Measurements from ENCODE around the gene HAT1. TPM values are rescaled to one million over a fixed set of nuclear protein-coding genes. Genes with fewer than 3 reads are reported as not detected.

The HAT1 gene
- total RNA-seq, 1 experiment from 2014 or later: 58.9 TPM

DNA sequence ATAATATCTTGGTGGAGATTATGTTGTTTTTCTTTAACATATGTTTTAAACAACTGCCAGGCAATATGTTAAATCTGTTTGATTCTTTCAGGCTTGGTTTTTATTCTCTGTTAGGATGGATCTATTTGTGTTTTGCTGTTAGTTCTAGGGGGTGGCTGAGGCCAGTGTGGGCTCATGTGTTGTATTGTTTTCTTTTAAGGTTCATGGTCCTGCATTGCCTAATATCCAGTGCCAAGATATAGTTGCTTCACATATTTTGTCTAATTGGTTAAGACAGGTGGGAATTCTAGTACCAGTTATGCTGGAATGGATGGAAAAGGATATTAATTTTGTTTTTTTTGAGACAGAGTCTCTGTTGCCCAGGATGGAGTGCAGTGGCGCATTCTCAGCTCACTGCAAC is 85.1 kb downstream of the HAT1 start:
- Mint-ChIP-seq H3K27me3 (ENCODE audit: low read depth) (no peaks in the 10 kb centered on the region), H3K9me3 (no peaks in the 10 kb centered on the region), H3K4me3 (no peak overlapping the region), H3K36me3 (no peaks in the 10 kb centered on the region), H3K4me1 (peaks cover 9% of the 10 kb centered on the region), H3K27ac (no peak overlapping the region)
- DNase-seq (ENCODE audit: low spot score) (no peak), ATAC-seq (no peak)
- no peak for TF ChIP-seq NFYB (CRISPR knock-in tag; conservative IDR thresholded peaks at IDR 0.05; ENCODE audit: low read depth)
- TF ChIP-seq, protein P1, sequence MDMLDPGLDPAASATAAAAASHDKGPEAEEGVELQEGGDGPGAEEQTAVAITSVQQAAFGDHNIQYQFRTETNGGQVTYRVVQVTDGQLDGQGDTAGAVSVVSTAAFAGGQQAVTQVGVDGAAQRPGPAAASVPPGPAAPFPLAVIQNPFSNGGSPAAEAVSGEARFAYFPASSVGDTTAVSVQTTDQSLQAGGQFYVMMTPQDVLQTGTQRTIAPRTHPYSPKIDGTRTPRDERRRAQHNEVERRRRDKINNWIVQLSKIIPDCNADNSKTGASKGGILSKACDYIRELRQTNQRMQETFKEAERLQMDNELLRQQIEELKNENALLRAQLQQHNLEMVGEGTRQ (CRISPR knock-in tag; IDR thresholded peaks at IDR 0.05): no peak
- TF ChIP-seq, protein P2, sequence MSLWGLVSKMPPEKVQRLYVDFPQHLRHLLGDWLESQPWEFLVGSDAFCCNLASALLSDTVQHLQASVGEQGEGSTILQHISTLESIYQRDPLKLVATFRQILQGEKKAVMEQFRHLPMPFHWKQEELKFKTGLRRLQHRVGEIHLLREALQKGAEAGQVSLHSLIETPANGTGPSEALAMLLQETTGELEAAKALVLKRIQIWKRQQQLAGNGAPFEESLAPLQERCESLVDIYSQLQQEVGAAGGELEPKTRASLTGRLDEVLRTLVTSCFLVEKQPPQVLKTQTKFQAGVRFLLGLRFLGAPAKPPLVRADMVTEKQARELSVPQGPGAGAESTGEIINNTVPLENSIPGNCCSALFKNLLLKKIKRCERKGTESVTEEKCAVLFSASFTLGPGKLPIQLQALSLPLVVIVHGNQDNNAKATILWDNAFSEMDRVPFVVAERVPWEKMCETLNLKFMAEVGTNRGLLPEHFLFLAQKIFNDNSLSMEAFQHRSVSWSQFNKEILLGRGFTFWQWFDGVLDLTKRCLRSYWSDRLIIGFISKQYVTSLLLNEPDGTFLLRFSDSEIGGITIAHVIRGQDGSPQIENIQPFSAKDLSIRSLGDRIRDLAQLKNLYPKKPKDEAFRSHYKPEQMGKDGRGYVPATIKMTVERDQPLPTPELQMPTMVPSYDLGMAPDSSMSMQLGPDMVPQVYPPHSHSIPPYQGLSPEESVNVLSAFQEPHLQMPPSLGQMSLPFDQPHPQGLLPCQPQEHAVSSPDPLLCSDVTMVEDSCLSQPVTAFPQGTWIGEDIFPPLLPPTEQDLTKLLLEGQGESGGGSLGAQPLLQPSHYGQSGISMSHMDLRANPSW (CRISPR knock-in tag; conservative IDR thresholded peaks at IDR 0.05; ENCODE audit: low read depth): no peak
- TF ChIP-seq ZNF121 (CRISPR knock-in tag; IDR thresholded peaks at IDR 0.05): no peak
- no peak for TF ChIP-seq ZNF396 (CRISPR knock-in tag; IDR thresholded peaks at IDR 0.05; ENCODE audit: borderline replicate concordance)
- TF ChIP-seq, protein P3, sequence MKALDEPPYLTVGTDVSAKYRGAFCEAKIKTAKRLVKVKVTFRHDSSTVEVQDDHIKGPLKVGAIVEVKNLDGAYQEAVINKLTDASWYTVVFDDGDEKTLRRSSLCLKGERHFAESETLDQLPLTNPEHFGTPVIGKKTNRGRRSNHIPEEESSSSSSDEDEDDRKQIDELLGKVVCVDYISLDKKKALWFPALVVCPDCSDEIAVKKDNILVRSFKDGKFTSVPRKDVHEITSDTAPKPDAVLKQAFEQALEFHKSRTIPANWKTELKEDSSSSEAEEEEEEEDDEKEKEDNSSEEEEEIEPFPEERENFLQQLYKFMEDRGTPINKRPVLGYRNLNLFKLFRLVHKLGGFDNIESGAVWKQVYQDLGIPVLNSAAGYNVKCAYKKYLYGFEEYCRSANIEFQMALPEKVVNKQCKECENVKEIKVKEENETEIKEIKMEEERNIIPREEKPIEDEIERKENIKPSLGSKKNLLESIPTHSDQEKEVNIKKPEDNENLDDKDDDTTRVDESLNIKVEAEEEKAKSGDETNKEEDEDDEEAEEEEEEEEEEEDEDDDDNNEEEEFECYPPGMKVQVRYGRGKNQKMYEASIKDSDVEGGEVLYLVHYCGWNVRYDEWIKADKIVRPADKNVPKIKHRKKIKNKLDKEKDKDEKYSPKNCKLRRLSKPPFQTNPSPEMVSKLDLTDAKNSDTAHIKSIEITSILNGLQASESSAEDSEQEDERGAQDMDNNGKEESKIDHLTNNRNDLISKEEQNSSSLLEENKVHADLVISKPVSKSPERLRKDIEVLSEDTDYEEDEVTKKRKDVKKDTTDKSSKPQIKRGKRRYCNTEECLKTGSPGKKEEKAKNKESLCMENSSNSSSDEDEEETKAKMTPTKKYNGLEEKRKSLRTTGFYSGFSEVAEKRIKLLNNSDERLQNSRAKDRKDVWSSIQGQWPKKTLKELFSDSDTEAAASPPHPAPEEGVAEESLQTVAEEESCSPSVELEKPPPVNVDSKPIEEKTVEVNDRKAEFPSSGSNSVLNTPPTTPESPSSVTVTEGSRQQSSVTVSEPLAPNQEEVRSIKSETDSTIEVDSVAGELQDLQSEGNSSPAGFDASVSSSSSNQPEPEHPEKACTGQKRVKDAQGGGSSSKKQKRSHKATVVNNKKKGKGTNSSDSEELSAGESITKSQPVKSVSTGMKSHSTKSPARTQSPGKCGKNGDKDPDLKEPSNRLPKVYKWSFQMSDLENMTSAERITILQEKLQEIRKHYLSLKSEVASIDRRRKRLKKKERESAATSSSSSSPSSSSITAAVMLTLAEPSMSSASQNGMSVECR (CRISPR knock-in tag; IDR thresholded peaks at IDR 0.05; ENCODE audit: borderline replicate concordance): no peak
- TF ChIP-seq, protein P4, sequence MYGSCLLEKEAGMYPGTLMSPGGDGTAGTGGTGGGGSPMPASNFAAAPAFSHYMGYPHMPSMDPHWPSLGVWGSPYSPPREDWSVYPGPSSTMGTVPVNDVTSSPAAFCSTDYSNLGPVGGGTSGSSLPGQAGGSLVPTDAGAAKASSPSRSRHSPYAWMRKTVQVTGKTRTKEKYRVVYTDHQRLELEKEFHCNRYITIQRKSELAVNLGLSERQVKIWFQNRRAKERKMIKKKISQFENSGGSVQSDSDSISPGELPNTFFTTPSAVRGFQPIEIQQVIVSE (CRISPR knock-in tag; IDR thresholded peaks at IDR 0.05; ENCODE audit: borderline replicate concordance): no peak
- no peak for TF ChIP-seq SP1 (CRISPR knock-in tag; conservative IDR thresholded peaks at IDR 0.05)
- no peak for TF ChIP-seq ZNF317 (CRISPR knock-in tag; IDR thresholded peaks at IDR 0.05; ENCODE audit: borderline replicate concordance, low read depth)
- no peak for TF ChIP-seq ETV6 (CRISPR knock-in tag; IDR thresholded peaks at IDR 0.05)
- TF ChIP-seq, protein P5, sequence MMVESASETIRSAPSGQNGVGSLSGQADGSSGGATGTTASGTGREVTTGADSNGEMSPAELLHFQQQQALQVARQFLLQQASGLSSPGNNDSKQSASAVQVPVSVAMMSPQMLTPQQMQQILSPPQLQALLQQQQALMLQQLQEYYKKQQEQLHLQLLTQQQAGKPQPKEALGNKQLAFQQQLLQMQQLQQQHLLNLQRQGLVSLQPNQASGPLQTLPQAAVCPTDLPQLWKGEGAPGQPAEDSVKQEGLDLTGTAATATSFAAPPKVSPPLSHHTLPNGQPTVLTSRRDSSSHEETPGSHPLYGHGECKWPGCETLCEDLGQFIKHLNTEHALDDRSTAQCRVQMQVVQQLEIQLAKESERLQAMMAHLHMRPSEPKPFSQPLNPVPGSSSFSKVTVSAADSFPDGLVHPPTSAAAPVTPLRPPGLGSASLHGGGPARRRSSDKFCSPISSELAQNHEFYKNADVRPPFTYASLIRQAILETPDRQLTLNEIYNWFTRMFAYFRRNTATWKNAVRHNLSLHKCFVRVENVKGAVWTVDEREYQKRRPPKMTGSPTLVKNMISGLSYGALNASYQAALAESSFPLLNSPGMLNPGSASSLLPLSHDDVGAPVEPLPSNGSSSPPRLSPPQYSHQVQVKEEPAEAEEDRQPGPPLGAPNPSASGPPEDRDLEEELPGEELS (CRISPR knock-in tag; IDR thresholded peaks at IDR 0.05): no peak
- TF ChIP-seq, protein P6, sequence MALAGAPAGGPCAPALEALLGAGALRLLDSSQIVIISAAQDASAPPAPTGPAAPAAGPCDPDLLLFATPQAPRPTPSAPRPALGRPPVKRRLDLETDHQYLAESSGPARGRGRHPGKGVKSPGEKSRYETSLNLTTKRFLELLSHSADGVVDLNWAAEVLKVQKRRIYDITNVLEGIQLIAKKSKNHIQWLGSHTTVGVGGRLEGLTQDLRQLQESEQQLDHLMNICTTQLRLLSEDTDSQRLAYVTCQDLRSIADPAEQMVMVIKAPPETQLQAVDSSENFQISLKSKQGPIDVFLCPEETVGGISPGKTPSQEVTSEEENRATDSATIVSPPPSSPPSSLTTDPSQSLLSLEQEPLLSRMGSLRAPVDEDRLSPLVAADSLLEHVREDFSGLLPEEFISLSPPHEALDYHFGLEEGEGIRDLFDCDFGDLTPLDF (CRISPR knock-in tag; IDR thresholded peaks at IDR 0.05): no peak
- TF ChIP-seq, protein P7, sequence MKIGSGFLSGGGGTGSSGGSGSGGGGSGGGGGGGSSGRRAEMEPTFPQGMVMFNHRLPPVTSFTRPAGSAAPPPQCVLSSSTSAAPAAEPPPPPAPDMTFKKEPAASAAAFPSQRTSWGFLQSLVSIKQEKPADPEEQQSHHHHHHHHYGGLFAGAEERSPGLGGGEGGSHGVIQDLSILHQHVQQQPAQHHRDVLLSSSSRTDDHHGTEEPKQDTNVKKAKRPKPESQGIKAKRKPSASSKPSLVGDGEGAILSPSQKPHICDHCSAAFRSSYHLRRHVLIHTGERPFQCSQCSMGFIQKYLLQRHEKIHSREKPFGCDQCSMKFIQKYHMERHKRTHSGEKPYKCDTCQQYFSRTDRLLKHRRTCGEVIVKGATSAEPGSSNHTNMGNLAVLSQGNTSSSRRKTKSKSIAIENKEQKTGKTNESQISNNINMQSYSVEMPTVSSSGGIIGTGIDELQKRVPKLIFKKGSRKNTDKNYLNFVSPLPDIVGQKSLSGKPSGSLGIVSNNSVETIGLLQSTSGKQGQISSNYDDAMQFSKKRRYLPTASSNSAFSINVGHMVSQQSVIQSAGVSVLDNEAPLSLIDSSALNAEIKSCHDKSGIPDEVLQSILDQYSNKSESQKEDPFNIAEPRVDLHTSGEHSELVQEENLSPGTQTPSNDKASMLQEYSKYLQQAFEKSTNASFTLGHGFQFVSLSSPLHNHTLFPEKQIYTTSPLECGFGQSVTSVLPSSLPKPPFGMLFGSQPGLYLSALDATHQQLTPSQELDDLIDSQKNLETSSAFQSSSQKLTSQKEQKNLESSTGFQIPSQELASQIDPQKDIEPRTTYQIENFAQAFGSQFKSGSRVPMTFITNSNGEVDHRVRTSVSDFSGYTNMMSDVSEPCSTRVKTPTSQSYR (CRISPR knock-in tag; IDR thresholded peaks at IDR 0.05): no peak
- no peak for TF ChIP-seq ESRRA (CRISPR knock-in tag; IDR thresholded peaks at IDR 0.05; ENCODE audit: borderline replicate concordance)
- TF ChIP-seq FOXK1 (CRISPR knock-in tag; IDR thresholded peaks at IDR 0.05): no peak
- CTCF ChIA-PET: no interaction called here
- POLR2A ChIA-PET: no interaction called here

Data from WTC11 (cell line).